ENCODE data around the gene SORCS3. TPM values are rescaled to one million over a fixed set of nuclear protein-coding genes. Genes with fewer than 3 reads are reported as not detected.

SORCS3 gene
- total RNA-seq, 1 experiment from 2014 or later, result not detected

DNA sequence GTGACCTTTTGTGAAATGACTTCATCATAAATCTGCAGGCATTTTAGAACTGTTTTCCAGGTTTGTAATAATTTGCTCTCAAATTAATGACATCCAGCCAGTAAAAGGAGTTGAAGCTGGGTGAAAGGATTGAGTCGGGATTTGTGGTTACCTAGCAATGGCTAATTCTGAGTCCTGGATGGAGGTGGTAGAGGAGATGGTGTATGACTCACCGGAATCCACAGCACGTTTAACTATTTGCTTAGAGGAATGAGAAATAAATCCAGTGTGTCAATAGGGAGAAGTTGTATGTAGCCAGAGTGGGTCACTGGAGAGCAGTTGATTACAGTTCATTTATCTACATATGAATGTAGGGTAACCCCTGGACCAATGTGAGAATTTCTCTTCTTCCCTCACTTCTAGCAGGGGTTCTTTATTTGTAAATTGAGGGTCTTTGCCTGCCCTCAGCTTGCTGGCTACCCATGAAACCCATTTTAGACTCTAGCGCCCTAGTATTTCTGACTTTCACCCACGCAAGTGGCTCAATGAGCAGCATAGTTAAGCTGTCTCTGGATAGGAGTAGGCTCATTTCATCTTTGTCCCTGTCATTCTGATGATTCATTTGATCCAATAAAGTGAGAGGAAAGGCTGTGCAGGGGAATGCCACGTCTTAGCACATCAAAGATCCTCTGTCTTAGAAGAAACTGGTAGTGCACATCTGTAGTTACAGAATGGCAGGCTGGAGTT lies 547.8 kb downstream of the SORCS3 start:
- Histone ChIP-seq H3K4me1 (ENCODE audit: low read length) (no peaks in the 10 kb centered on the region), H3K27ac (ENCODE audit: low read length) (no peak overlapping the region), H3K9me3 (ENCODE audit: low read length) (no peaks in the 10 kb centered on the region), H4K20me1 (ENCODE audit: insufficient read depth, low read depth, low read length) (no peaks in the 10 kb centered on the region), H3K79me2 (ENCODE audit: low read length) (no peaks in the 10 kb centered on the region), H3K4me3 (ENCODE audit: low read length) (no peak overlapping the region), H3K36me3 (ENCODE audit: insufficient read depth, low read length) (no peaks in the 10 kb centered on the region), H3K27me3 (ENCODE audit: low read length) (no peaks in the 10 kb centered on the region), H3K9ac (ENCODE audit: low read length) (no peak overlapping the region), H3K9me2 (replicated peaks; ENCODE audit: insufficient read depth, low read length) (no peaks in the 10 kb centered on the region), H2AFZ (ENCODE audit: low read length) (no peak overlapping the region), H3K4me2 (ENCODE audit: low read depth, low read length, poor library complexity, severe bottlenecking) (no peak overlapping the region)
- DNase-seq, result no peak

DNA sequence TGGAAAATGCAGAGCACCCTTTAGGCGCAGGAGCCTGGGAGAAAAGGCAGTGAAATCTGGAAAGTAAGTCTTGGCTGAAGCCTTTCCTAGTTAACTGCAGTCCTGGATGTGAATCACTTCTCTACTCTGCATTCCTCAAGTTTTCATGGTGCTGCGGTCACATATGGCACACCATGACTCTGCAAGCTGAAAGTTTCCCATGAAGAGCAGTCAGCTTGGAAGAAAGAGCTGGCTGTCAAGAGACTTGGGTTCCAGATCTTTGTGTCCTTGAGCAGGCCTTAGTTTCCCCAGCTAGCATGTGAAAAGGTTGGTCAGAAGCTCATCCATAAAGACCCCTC lies 548.3 kb downstream of the SORCS3 start:
- Histone ChIP-seq H2AFZ (ENCODE audit: low read length) (no peak overlapping the region), H3K4me2 (ENCODE audit: low read depth, low read length, poor library complexity, severe bottlenecking) (no peak overlapping the region), H3K4me1 (ENCODE audit: low read length) (no peaks in the 10 kb centered on the region), H3K9me3 (ENCODE audit: low read length) (no peaks in the 10 kb centered on the region), H4K20me1 (ENCODE audit: insufficient read depth, low read depth, low read length) (no peaks in the 10 kb centered on the region), H3K27me3 (ENCODE audit: low read length) (no peaks in the 10 kb centered on the region), H3K9ac (ENCODE audit: low read length) (no peak overlapping the region), H3K36me3 (ENCODE audit: insufficient read depth, low read length) (no peaks in the 10 kb centered on the region), H3K79me2 (ENCODE audit: low read length) (no peaks in the 10 kb centered on the region), H3K9me2 (replicated peaks; ENCODE audit: insufficient read depth, low read length) (no peaks in the 10 kb centered on the region), H3K4me3 (ENCODE audit: low read length) (no peak overlapping the region), H3K27ac (ENCODE audit: low read length) (no peak overlapping the region)
- DNase-seq, result no peak

DNA sequence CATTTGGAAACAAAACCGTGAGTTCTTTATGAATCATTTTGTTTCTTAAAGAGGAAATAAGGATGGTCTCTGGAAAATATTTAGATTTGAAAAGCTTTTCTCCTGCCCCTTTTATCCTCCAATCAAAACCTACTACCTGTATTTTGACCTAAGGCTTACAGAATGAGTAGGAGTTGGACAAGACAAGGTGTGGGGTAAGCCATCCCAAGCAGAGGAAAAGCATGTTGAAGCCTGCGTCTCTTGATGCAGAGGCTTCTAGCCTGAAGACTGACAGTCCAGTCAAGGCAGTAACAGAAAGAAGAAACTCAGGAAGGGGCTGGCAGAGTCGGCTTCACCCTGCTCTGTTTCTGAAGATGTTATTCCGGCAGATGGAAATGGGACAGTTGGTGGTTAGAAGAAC lies 551.1 kb downstream of the SORCS3 start:
- no peaks in the 10 kb centered on the region for H4K20me1 ChIP-seq (ENCODE audit: insufficient read depth, low read depth, low read length)
- no peak for DNase-seq
- H3K79me2 ChIP-seq (ENCODE audit: low read length), result no peaks in the 10 kb centered on the region
- H3K27me3 ChIP-seq (ENCODE audit: low read length), result no peaks in the 10 kb centered on the region
- H3K4me3 ChIP-seq (ENCODE audit: low read length), result no peak overlapping the region
- H3K36me3 ChIP-seq (ENCODE audit: insufficient read depth, low read length), result no peaks in the 10 kb centered on the region
- H3K4me1 ChIP-seq (ENCODE audit: low read length), result no peaks in the 10 kb centered on the region
- no peaks in the 10 kb centered on the region for H3K9me3 ChIP-seq (ENCODE audit: low read length)
- no peak overlapping the region for H3K27ac ChIP-seq (ENCODE audit: low read length)
- H2AFZ ChIP-seq (ENCODE audit: low read length), result no peak overlapping the region
- H3K9ac ChIP-seq (ENCODE audit: low read length), result no peak overlapping the region
- no peaks in the 10 kb centered on the region for H3K9me2 ChIP-seq (replicated peaks; ENCODE audit: insufficient read depth, low read length)
- no peak overlapping the region for H3K4me2 ChIP-seq (ENCODE audit: low read depth, low read length, poor library complexity, severe bottlenecking)

DNA sequence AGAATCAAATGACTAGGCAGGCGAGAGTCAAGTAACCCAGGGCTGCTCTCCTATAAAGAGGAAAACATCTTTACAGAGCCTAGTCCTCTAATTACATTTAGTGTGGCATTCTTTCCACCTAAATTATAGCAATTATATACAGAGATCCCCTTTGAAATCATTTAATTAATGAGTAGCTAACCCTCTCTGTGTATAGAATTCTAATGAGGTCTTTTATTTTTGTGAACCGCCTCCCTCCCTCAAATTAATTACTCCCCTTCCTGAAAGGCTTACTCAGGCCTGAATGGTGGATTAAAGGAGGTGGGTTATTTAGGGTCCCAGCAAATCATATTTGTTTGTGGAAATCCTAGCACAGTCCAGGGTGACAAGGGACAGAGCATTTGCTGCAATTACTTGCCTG lies 551.8 kb downstream of the SORCS3 start:
- H3K4me1 ChIP-seq (ENCODE audit: low read length), result no peaks in the 10 kb centered on the region
- H3K9me3 ChIP-seq (ENCODE audit: low read length), result no peaks in the 10 kb centered on the region
- H3K79me2 ChIP-seq (ENCODE audit: low read length), result no peaks in the 10 kb centered on the region
- H3K9me2 ChIP-seq (replicated peaks; ENCODE audit: insufficient read depth, low read length), result no peaks in the 10 kb centered on the region
- H2AFZ ChIP-seq (ENCODE audit: low read length), result no peak overlapping the region
- no peak overlapping the region for H3K4me3 ChIP-seq (ENCODE audit: low read length)
- no peak overlapping the region for H3K27ac ChIP-seq (ENCODE audit: low read length)
- no peaks in the 10 kb centered on the region for H4K20me1 ChIP-seq (ENCODE audit: insufficient read depth, low read depth, low read length)
- H3K36me3 ChIP-seq (ENCODE audit: insufficient read depth, low read length), result no peaks in the 10 kb centered on the region
- DNase-seq, result no peak
- no peak overlapping the region for H3K9ac ChIP-seq (ENCODE audit: low read length)
- H3K4me2 ChIP-seq (ENCODE audit: low read depth, low read length, poor library complexity, severe bottlenecking), result no peak overlapping the region
- H3K27me3 ChIP-seq (ENCODE audit: low read length), result no peaks in the 10 kb centered on the region

DNA sequence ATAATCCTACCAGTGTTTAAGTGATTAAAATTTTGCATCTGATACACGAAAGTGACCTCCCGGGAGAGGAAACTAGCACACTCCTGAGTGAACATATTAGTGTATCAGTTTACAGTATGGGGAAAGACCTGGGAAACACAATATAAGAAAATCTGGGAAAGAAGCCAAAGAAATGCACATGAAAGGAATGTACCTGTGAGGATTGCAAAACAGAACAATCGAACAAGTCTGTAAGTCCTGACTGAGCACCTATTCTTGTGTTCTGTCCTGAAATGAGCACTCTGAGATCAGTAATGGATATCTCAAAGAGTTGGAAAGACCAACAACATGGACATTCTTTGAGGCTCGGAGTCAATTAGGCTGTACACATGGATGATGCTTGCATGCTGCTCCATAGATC lies 554.7 kb downstream of the SORCS3 start:
- DNase-seq, result no peak
- Histone ChIP-seq H4K20me1 (ENCODE audit: insufficient read depth, low read depth, low read length) (no peaks in the 10 kb centered on the region), H3K9me2 (replicated peaks; ENCODE audit: insufficient read depth, low read length) (no peaks in the 10 kb centered on the region), H2AFZ (ENCODE audit: low read length) (no peak overlapping the region), H3K4me1 (ENCODE audit: low read length) (no peaks in the 10 kb centered on the region), H3K27ac (ENCODE audit: low read length) (no peak overlapping the region), H3K79me2 (ENCODE audit: low read length) (no peaks in the 10 kb centered on the region), H3K4me2 (ENCODE audit: low read depth, low read length, poor library complexity, severe bottlenecking) (no peak overlapping the region), H3K27me3 (ENCODE audit: low read length) (no peaks in the 10 kb centered on the region), H3K9ac (ENCODE audit: low read length) (no peak overlapping the region), H3K9me3 (ENCODE audit: low read length) (no peaks in the 10 kb centered on the region), H3K4me3 (ENCODE audit: low read length) (no peak overlapping the region), H3K36me3 (ENCODE audit: insufficient read depth, low read length) (no peaks in the 10 kb centered on the region)

DNA sequence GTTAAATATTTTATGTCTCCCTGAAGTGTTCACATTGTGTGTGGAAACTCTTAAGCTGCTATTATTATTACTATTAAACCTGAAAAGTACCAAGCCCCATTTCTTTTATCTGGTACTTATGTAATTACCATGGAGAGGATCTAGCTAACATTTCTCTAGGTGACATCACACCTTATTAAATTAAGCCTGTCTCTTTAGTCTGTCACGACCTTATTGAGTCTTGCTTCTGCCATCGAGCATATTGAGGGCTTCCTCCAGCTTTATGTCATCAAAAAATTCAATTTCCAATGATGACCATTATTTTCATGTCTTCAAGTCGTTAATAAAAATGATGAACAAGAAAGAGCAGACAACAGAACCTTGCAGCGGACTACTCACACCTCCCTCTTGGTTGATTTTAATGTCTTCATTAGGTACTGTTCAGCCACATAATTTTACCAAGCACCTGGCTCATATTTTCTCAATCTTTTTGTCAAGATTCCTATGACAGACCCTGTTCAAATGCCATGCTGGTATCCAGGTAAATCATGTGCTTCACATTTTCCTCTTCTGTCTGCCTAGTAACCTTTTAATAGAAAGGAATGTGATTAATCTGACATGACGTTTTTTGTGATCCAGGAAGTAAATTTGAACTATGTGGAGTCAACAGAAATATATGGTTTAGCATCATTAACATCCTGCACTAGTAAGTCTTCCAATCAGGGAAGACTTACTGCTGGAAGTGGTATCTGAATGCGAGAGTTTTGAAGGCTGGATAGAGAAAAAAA lies 556.7 kb downstream of the SORCS3 start:
- no peak overlapping the region for H3K9ac ChIP-seq (ENCODE audit: low read length)
- no peak overlapping the region for H3K27ac ChIP-seq (ENCODE audit: low read length)
- H3K9me3 ChIP-seq (ENCODE audit: low read length), result no peaks in the 10 kb centered on the region
- no peak overlapping the region for H3K4me2 ChIP-seq (ENCODE audit: low read depth, low read length, poor library complexity, severe bottlenecking)
- H3K4me1 ChIP-seq (ENCODE audit: low read length), result no peaks in the 10 kb centered on the region
- no peaks in the 10 kb centered on the region for H3K36me3 ChIP-seq (ENCODE audit: insufficient read depth, low read length)
- no peaks in the 10 kb centered on the region for H3K9me2 ChIP-seq (replicated peaks; ENCODE audit: insufficient read depth, low read length)
- no peaks in the 10 kb centered on the region for H3K79me2 ChIP-seq (ENCODE audit: low read length)
- no peaks in the 10 kb centered on the region for H3K27me3 ChIP-seq (ENCODE audit: low read length)
- no peak overlapping the region for H3K4me3 ChIP-seq (ENCODE audit: low read length)
- no peak overlapping the region for H2AFZ ChIP-seq (ENCODE audit: low read length)
- no peaks in the 10 kb centered on the region for H4K20me1 ChIP-seq (ENCODE audit: insufficient read depth, low read depth, low read length)
- no peak for DNase-seq

DNA sequence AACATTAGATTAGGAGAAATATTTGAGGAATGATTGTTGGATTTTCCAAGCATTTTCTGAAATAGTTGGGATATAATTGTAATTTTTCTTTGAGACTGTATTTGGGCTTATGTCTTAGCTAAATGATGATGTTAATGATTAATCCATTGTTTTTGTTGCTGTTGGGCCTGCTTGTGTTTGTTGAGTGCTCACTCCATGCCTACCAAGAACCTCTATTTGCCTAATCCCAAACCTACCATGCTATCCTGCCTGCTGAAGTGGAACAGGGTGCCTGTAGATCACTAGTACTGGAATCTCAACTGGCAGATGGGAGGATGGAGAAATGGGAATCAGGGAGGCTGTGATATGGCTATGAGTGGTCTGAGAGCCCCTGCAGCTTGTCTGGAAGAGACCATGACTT lies 565.5 kb downstream of the SORCS3 start:
- no peaks in the 10 kb centered on the region for H3K36me3 ChIP-seq (ENCODE audit: insufficient read depth, low read length)
- H3K9me3 ChIP-seq (ENCODE audit: low read length), result no peaks in the 10 kb centered on the region
- H3K4me3 ChIP-seq (ENCODE audit: low read length), result no peak overlapping the region
- no peak overlapping the region for H3K4me2 ChIP-seq (ENCODE audit: low read depth, low read length, poor library complexity, severe bottlenecking)
- no peak for DNase-seq
- no peaks in the 10 kb centered on the region for H3K27me3 ChIP-seq (ENCODE audit: low read length)
- no peaks in the 10 kb centered on the region for H3K4me1 ChIP-seq (ENCODE audit: low read length)
- no peaks in the 10 kb centered on the region for H3K9me2 ChIP-seq (replicated peaks; ENCODE audit: insufficient read depth, low read length)
- H3K27ac ChIP-seq (ENCODE audit: low read length), result no peak overlapping the region
- no peaks in the 10 kb centered on the region for H4K20me1 ChIP-seq (ENCODE audit: insufficient read depth, low read depth, low read length)
- H2AFZ ChIP-seq (ENCODE audit: low read length), result no peak overlapping the region
- H3K79me2 ChIP-seq (ENCODE audit: low read length), result no peaks in the 10 kb centered on the region
- no peak overlapping the region for H3K9ac ChIP-seq (ENCODE audit: low read length)

DNA sequence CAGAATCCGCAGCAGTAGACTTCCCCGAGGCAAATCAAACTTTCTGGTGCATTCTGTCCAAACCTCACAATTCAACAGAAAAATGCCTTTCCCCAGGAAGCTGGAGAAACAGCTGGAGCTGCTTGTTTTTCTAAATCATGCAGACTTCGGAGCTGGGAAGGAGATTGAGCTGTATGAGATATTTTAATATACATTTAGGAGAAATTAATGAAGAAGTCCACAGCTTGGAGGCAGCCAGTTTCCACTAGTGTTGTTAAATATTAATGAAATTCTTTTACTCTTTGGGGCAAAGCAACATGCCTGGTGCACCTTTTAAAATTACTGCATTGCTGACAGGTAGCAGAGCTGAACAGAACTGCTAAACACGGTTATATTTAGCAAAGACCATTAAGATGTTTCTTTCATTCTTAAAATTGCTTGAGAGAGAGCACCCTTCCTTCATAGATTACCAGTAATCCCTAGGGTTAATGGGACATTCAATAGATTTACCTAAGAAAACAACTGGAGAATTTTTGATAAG lies 566.4 kb downstream of the SORCS3 start:
- Histone ChIP-seq H3K4me1 (ENCODE audit: low read length) (no peaks in the 10 kb centered on the region), H3K9me3 (ENCODE audit: low read length) (no peaks in the 10 kb centered on the region), H3K9ac (ENCODE audit: low read length) (no peak overlapping the region), H4K20me1 (ENCODE audit: insufficient read depth, low read depth, low read length) (no peaks in the 10 kb centered on the region), H3K4me2 (ENCODE audit: low read depth, low read length, poor library complexity, severe bottlenecking) (no peak overlapping the region), H3K79me2 (ENCODE audit: low read length) (no peaks in the 10 kb centered on the region), H3K9me2 (replicated peaks; ENCODE audit: insufficient read depth, low read length) (no peaks in the 10 kb centered on the region), H3K4me3 (ENCODE audit: low read length) (no peak overlapping the region), H3K27ac (ENCODE audit: low read length) (no peak overlapping the region), H3K27me3 (ENCODE audit: low read length) (no peaks in the 10 kb centered on the region), H2AFZ (ENCODE audit: low read length) (no peak overlapping the region), H3K36me3 (ENCODE audit: insufficient read depth, low read length) (no peaks in the 10 kb centered on the region)
- DNase-seq, result no peak
